Raji (cell line): ENCODE data around the gene PTPN12.

ENCODE experiments used
- POLR2A ChIP-seq: IDR thresholded peaks from 2 replicates; pipeline ENCODE4 v1.6.1; 2011; ENCODE audit warnings: low read depth, low read length, control low read depth; ENCODE audit not compliant: insufficient read depth

PTPN12 gene

GRCh38 chr7:77631820-77632219, 94.7 kb downstream of the PTPN12 start:
- TF ChIP-seq POLR2A = no peak

GRCh38 chr7:77644774-77645173, 107.7 kb downstream of the PTPN12 start:
- no peak for TF ChIP-seq POLR2A

GRCh38 chr7:77648742-77649338, 111.7 kb downstream of the PTPN12 start:
- no peak for TF ChIP-seq POLR2A

- TF ChIP-seq POLR2A = no peak
Measured at GRCh38 chr7:77649716-77650349, 112.7 kb downstream of the PTPN12 start.

GRCh38 chr7:77651575-77652162, 114.6 kb downstream of the PTPN12 start:
- TF ChIP-seq POLR2A = no peak

GRCh38 chr7:77653572-77653971, 116.5 kb downstream of the PTPN12 start:
- TF ChIP-seq POLR2A = no peak

GRCh38 chr7:77655356-77655755, 118.3 kb downstream of the PTPN12 start:
- TF ChIP-seq POLR2A = no peak

GRCh38 chr7:77655836-77656455, 118.9 kb downstream of the PTPN12 start:
- no peak for TF ChIP-seq POLR2A

- no peak for TF ChIP-seq POLR2A
Measured at GRCh38 chr7:77657427-77658224, 120.5 kb downstream of the PTPN12 start.

- no peak for TF ChIP-seq POLR2A
Measured at GRCh38 chr7:77658928-77659327, 121.8 kb downstream of the PTPN12 start.

GRCh38 chr7:77661816-77662215, 124.7 kb downstream of the PTPN12 start:
- TF ChIP-seq POLR2A = no peak

- TF ChIP-seq POLR2A = no peak
Measured at GRCh38 chr7:77662869-77663268, 125.8 kb downstream of the PTPN12 start.

GRCh38 chr7:77664715-77665114, 127.6 kb downstream of the PTPN12 start:
- no peak for TF ChIP-seq POLR2A

- TF ChIP-seq POLR2A = no peak
Measured at GRCh38 chr7:77665161-77665560, 128.1 kb downstream of the PTPN12 start.

GRCh38 chr7:77667459-77668086, 130.5 kb downstream of the PTPN12 start:
- TF ChIP-seq POLR2A = no peak
